HepG2 (cell line): Measurements from ENCODE around the gene CCDC136. TPM values are rescaled to one million over a fixed set of nuclear protein-coding genes. Genes with fewer than 3 reads are reported as not detected.

Experiments
- ATAC-seq: fragments of 200-7000 bp; cut with Tn5 transposase; 3 replicates; pipeline ENCODE4 v1.9.1; 2020; ENCODE audit warnings: mild to moderate bottlenecking, moderate library complexity
- BruUV-seq: library from RNA; stranded (reverse); fragments of 400-500 nt; replicated peaks from 2 replicates; lab custom pipeline; 2021; lab: Mats Ljungman, UMichigan
- CTCF ChIA-PET: fragments of 300-600 bp; formaldehyde crosslinking; extraction: SDS; loops from one replicate; lab custom pipeline; 2021; ENCODE audit warnings: low total read pairs, inconsistent platforms, low intra/inter-chr PET ratio; lab: Yijun Ruan, JAX
- POLR2A ChIA-PET: fragments of 350-600 bp; sonication (Branson Sonifier 250); formaldehyde crosslinking; loops from one replicate; lab custom pipeline; 2020; ENCODE audit warnings: antibody characterized with exemption, inconsistent platforms; lab: Yijun Ruan, JAX
- DNase-seq: peaks from one replicate; pipeline ENCODE4 v3.0.0-alpha.2; 2015; ENCODE audit warnings: low spot score
- FAIRE-seq: peaks from 3 replicates; lab custom pipeline; 2011; peaks lifted over from hg19 to GRCh38; lab: Jason Lieb, UNC
- H2AFZ ChIP-seq: one replicate; pipeline ENCODE4 v1.6.1; 2011; ENCODE audit warnings: low read length, inconsistent platforms
- H3K27ac ChIP-seq: fragments of 300-600 bp; 3 replicates; pipeline ENCODE4 v1.8.0; 2011; ENCODE audit warnings: mixed run types, mild to moderate bottlenecking, mixed read lengths, low read length, inconsistent platforms; ENCODE audit not compliant: insufficient read depth; ENCODE audit errors: extremely low read length
- H3K27me3 ChIP-seq, 2 experiments: fragments of 200-600 bp in 1 of 2; 2 replicates in 1 of 2; 3 replicates in 1 of 2; pipeline versions ENCODE4 v1.6.0 to v1.8.0; 2011; ENCODE audit warnings: low read length in 2 of 2, mild to moderate bottlenecking in 2 of 2, moderate library complexity in 2 of 2, inconsistent platforms in 1 of 2; ENCODE audit not compliant: insufficient read depth in 2 of 2, control insufficient read depth in 1 of 2
- H3K36me3 ChIP-seq, 2 experiments: fragments of 200-600 bp in 1 of 2; replicated peaks in 1 of 2; 2 replicates in 1 of 2; 3 replicates in 1 of 2; pipeline versions ENCODE4 v1.5.1 to v1.8.0; 2011; ENCODE audit warnings: low read length in 2 of 2, inconsistent platforms in 1 of 2; ENCODE audit not compliant: insufficient read depth in 2 of 2, control insufficient read depth in 1 of 2
- H3K4me1 ChIP-seq: 2 replicates; pipeline ENCODE4 v1.5.1; 2012; ENCODE audit warnings: low read length, inconsistent platforms; ENCODE audit not compliant: insufficient read depth
- H3K4me2 ChIP-seq: 2 replicates; pipeline ENCODE4 v1.6.0; 2011; ENCODE audit warnings: low read depth, low read length, inconsistent platforms
- H3K4me3 ChIP-seq, 3 experiments: fragments of 200-600 bp in 1 of 3; sonication (generic), shearing (Covaris generic) in 1 of 3; replicated peaks in 1 of 3; 2 replicates each; pipeline ENCODE4 v1.5.1; 2011 to 2016; ENCODE audit warnings: low read length in 3 of 3, inconsistent platforms in 2 of 3, low read depth in 2 of 3, mild to moderate bottlenecking in 2 of 3, control low read depth in 1 of 3, mixed read lengths in 1 of 3; ENCODE audit not compliant: insufficient read depth in 1 of 3
- H3K79me2 ChIP-seq: one replicate; pipeline ENCODE4 v1.6.1; 2011; ENCODE audit warnings: low read length, inconsistent platforms; ENCODE audit not compliant: insufficient read depth
- H3K9ac ChIP-seq: 2 replicates; pipeline ENCODE4 v1.6.0; 2011; ENCODE audit warnings: mild to moderate bottlenecking, low read depth, low read length, inconsistent platforms; ENCODE audit not compliant: insufficient read depth
- H3K9me3 ChIP-seq: 2 replicates; pipeline ENCODE4 v1.5.1; 2012; ENCODE audit warnings: mild to moderate bottlenecking, low read length
- H4K20me1 ChIP-seq: 2 replicates; pipeline ENCODE4 v1.6.0; 2011; ENCODE audit warnings: inconsistent platforms, mild to moderate bottlenecking, low read length, moderate library complexity; ENCODE audit not compliant: insufficient read depth
- HNRNPL ChIP-seq: fragments of 200-400 bp; formaldehyde crosslinking; IDR thresholded peaks from 2 replicates; pipeline ENCODE4 v1.6.1; 2017; ENCODE audit warnings: mild to moderate bottlenecking, low read depth, low read length
- JDP2 ChIP-seq: sonication (generic); formaldehyde crosslinking; IDR thresholded peaks from 2 replicates; pipeline ENCODE4 v1.8.1; 2022; ENCODE audit warnings: missing genetic modification reagents, borderline replicate concordance
- KDM2A ChIP-seq: sonication (generic); formaldehyde crosslinking; IDR thresholded peaks from 2 replicates; pipeline ENCODE4 v1.4.0; 2020; ENCODE audit warnings: low read depth, missing genetic modification reagents, borderline replicate concordance
- KLF12 ChIP-seq: sonication (generic); formaldehyde crosslinking; IDR thresholded peaks from 2 replicates; pipeline ENCODE4 v1.4.0; 2020; ENCODE audit warnings: missing genetic modification reagents, borderline replicate concordance
- PAF1 ChIP-seq: IDR thresholded peaks from 2 replicates; pipeline ENCODE4 v1.6.1; 2016; ENCODE audit warnings: missing genetic modification reagents, missing compliant biosample characterization
- POLR2AphosphoS2 ChIP-seq: IDR thresholded peaks from 2 replicates; pipeline ENCODE4 v1.6.1; 2011; ENCODE audit warnings: low read depth, low read length, improper control_type of control experiment
- POLR2AphosphoS5 ChIP-seq: IDR thresholded peaks from 2 replicates; pipeline ENCODE4 v1.6.1; 2012; ENCODE audit warnings: low read depth, low read length
- POLR2G ChIP-seq: fragments of 200-400 bp; formaldehyde crosslinking; IDR thresholded peaks from 2 replicates; pipeline ENCODE4 v1.6.1; 2018; ENCODE audit warnings: mild to moderate bottlenecking, low read depth, low read length, moderate library complexity
- RBM22 ChIP-seq: fragments of 200-400 bp; formaldehyde crosslinking; optimal IDR thresholded peaks from 2 replicates; pipeline ENCODE3; 2017; ENCODE audit warnings: mild to moderate bottlenecking, low read length, moderate library complexity
- SALL1 ChIP-seq: sonication (generic); formaldehyde crosslinking; IDR thresholded peaks from 2 replicates; pipeline ENCODE4 v1.8.0; 2022; ENCODE audit warnings: mild to moderate bottlenecking, missing genetic modification reagents
- ZNF432 ChIP-seq: sonication (generic); formaldehyde crosslinking; IDR thresholded peaks from 2 replicates; pipeline ENCODE4 v1.5.0; 2020; ENCODE audit warnings: missing genetic modification reagents, mild to moderate bottlenecking, borderline replicate concordance
- WGBS: methylation state at CpG from one replicate; pipeline ENCODE4 v1.1.6; 2017; ENCODE audit warnings: low lambda C conversion rate; 5-methylcytosine and 5-hydroxymethylcytosine counted together
- in situ Hi-C: cut with HindIII; loops from 2 replicates; pipeline ENCODE4 v1.10.0; 2017; ENCODE audit warnings: low pct_unique_long_range_greater_than_20kb; ENCODE audit not compliant: extremely low pct_ligation_motif_present
- intact Hi-C: fragments of 100-400 bp; cut with micrococcal nuclease; formaldehyde crosslinking; loops from one replicate; pipeline ENCODE4 v1.10.0; 2022; ENCODE audit not compliant: unreplicated experiment
- polyA plus RNA-seq, 8 experiments: library from polyadenylated mRNA; depleted of rRNA in 3 of 8; stranded (reverse) in 7 of 8; unstranded in 1 of 8; fragments of >200 nt; fragmentation: Illumina TruSeq in 4 of 8; extraction: Trizol in 4 of 8; gene quantifications; 2 replicates each; pipeline versions ENCODE4 v1.2.1 to v1.2.3, GENCODE V29; 2011 to 2016; ENCODE audit warnings: low read depth in 4 of 8, missing spikeins in 1 of 8, mixed read lengths in 1 of 8; ENCODE audit not compliant: insufficient read depth in 1 of 8
- total RNA-seq, 5 experiments: library from RNA; depleted of rRNA; stranded (reverse); fragments of >200 nt; fragmentation: Illumina TruSeq; extraction: Trizol; gene quantifications; 2 replicates each; pipeline ENCODE4 v1.2.3, GENCODE V29; 2016; ENCODE audit warnings: low read depth in 1 of 5
- TF ChIP-seq, protein P1 (sequence below): sonication (generic); formaldehyde crosslinking; IDR thresholded peaks from 2 replicates; pipeline ENCODE4 v1.5.1; 2020; ENCODE audit warnings: mild to moderate bottlenecking, missing genetic modification reagents, moderate library complexity
- TF ChIP-seq, protein P2 (sequence below): sonication (generic); formaldehyde crosslinking; IDR thresholded peaks from 2 replicates; pipeline ENCODE4 v1.5.0; 2020; ENCODE audit warnings: mild to moderate bottlenecking, low read depth, missing genetic modification reagents, borderline replicate concordance

CCDC136 gene
- total and polyA plus RNA-seq, 2 of the 13 experiments (the other 11 are each of a cell fraction or from before 2014, with no cell fraction given): 0.04 to 0.38 TPM

DNA sequence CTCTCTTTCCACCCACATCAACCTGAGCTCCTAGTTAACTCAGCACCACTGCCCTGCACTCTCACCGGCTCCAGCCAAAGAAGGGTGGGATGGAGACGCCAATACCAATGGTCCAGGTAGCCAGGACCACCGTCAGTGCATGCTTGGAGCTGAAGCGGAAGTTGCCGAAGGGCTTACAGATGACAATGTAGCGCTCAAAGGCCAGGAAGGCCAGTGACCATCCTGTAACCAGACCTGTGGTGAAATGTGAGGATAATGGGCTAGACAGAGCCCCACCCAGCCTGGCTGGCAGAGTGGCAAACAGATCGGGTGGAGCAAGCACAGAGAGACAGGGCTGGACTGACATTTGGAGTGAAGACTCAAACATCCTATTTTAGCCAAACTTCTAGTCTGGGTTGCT lies 16.8 kb upstream of the CCDC136 start:
- Histone ChIP-seq H3K9ac (no peak overlapping the region), H3K36me3 (peaks cover 2 to 10% of the 10 kb centered on the region in 2 experiments; a peak in 4 of 5 replicates), H4K20me1 (no peaks in the 10 kb centered on the region), H3K4me1 (peaks cover 35% of the 10 kb centered on the region), H3K27me3 (no peaks in the 10 kb centered on the region), H3K4me3 (no peak overlapping the region), H3K9me3 (no peaks in the 10 kb centered on the region), H3K79me2 (no peaks in the 10 kb centered on the region), H3K27ac (no peak overlapping the region), H2AFZ (no peak overlapping the region), H3K4me2 (no peak overlapping the region)
- no peak for FAIRE-seq
- ChIA-PET CTCF (no interaction called here), POLR2A (interaction anchor here (0.5 to 0.9 kb wide), 2 partner anchors 36 to 168 kb away, joined by 3 to 4 read pairs; partner anchors contain the start of gene CALU)
- TF ChIP-seq, protein P1, sequence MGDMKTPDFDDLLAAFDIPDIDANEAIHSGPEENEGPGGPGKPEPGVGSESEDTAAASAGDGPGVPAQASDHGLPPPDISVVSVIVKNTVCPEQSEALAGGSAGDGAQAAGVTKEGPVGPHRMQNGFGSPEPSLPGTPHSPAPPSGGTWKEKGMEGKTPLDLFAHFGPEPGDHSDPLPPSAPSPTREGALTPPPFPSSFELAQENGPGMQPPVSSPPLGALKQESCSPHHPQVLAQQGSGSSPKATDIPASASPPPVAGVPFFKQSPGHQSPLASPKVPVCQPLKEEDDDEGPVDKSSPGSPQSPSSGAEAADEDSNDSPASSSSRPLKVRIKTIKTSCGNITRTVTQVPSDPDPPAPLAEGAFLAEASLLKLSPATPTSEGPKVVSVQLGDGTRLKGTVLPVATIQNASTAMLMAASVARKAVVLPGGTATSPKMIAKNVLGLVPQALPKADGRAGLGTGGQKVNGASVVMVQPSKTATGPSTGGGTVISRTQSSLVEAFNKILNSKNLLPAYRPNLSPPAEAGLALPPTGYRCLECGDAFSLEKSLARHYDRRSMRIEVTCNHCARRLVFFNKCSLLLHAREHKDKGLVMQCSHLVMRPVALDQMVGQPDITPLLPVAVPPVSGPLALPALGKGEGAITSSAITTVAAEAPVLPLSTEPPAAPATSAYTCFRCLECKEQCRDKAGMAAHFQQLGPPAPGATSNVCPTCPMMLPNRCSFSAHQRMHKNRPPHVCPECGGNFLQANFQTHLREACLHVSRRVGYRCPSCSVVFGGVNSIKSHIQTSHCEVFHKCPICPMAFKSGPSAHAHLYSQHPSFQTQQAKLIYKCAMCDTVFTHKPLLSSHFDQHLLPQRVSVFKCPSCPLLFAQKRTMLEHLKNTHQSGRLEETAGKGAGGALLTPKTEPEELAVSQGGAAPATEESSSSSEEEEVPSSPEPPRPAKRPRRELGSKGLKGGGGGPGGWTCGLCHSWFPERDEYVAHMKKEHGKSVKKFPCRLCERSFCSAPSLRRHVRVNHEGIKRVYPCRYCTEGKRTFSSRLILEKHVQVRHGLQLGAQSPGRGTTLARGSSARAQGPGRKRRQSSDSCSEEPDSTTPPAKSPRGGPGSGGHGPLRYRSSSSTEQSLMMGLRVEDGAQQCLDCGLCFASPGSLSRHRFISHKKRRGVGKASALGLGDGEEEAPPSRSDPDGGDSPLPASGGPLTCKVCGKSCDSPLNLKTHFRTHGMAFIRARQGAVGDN: peak; percentile 29; the same call in 1 of the 2 replicates
- TF ChIP-seq POLR2AphosphoS2: 0 out of 2 replicates have a peak, but pooled peaks have one; percentile 0
- no peak for TF ChIP-seq ZNF432 (CRISPR knock-in tag)
- TF ChIP-seq SALL1 (CRISPR knock-in tag): peak; percentile 14; the same call in 1 of the 2 replicates
- TF ChIP-seq, protein P2, sequence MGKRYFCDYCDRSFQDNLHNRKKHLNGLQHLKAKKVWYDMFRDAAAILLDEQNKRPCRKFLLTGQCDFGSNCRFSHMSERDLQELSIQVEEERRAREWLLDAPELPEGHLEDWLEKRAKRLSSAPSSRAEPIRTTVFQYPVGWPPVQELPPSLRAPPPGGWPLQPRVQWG (CRISPR knock-in tag): no peak
- peak; percentile 84; the same call in 1 of the 2 replicates for TF ChIP-seq PAF1 (CRISPR knock-in tag)
- TF ChIP-seq POLR2G: 0 out of 2 replicates have a peak, but pooled peaks have one; percentile 55
- TF ChIP-seq HNRNPL: 0 out of 2 replicates have a peak, but pooled peaks have one; percentile 15
- 0 out of 2 replicates have a peak, but pooled peaks have one; percentile 11 for TF ChIP-seq KLF12 (CRISPR knock-in tag)
- TF ChIP-seq RBM22: peak; percentile 78
- peak; percentile 41 for TF ChIP-seq POLR2AphosphoS5
- no peak for TF ChIP-seq JDP2
- 0 out of 2 replicates have a peak, but pooled peaks have one; percentile 16 for TF ChIP-seq KDM2A
- no peak for DNase-seq
- WGBS: 91% methylated on average over 7 of the region's 7 CpGs
- intact Hi-C loops: no loop called here
- peak; percentile 38 for ATAC-seq
- in situ Hi-C loops: no loop called here
- BruUV-seq: no TSS peak
